IMR-90 (cell line): ENCODE results near the gene HNMT. TPM values are rescaled to one million over a fixed set of nuclear protein-coding genes. Genes with fewer than 3 reads are reported as not detected.

Experiments used
- ATAC-seq: fragments of 200-7000 bp; cut with Tn5 transposase; 2 replicates; pipeline ENCODE4 v1.9.1; 2020; ENCODE audit warnings: low read depth, mild to moderate bottlenecking, moderate library complexity
- BruUV-seq: library from RNA; stranded (reverse); fragments of 400-500 nt; replicated peaks from 2 replicates; lab custom pipeline; 2021; lab: Mats Ljungman, UMichigan
- CTCF ChIA-PET: fragments of 300-600 bp; formaldehyde crosslinking; extraction: SDS; loops from one replicate; lab custom pipeline; 2021; ENCODE audit warnings: antibody characterized with exemption; lab: Yijun Ruan, JAX
- POLR2A ChIA-PET: fragments of 300-600 bp; sonication (Branson Sonifier 250); formaldehyde crosslinking; loops from one replicate; lab custom pipeline; 2022; ENCODE audit warnings: antibody characterized with exemption; ENCODE audit not compliant: unreplicated experiment; lab: Charles Lee
- DNase-seq: peaks from one replicate; pipeline ENCODE4 v3.0.0; 2013
- H2AFZ ChIP-seq: replicated peaks from 2 replicates; pipeline ENCODE3; 2013; ENCODE audit warnings: low read length, mild to moderate bottlenecking; ENCODE audit not compliant: poor library complexity
- H2AK5ac ChIP-seq: 2 replicates; pipeline ENCODE4 v1.6.1; 2013; ENCODE audit warnings: low read depth, low read length, inconsistent platforms
- H2AK9ac ChIP-seq: replicated peaks from 2 replicates; pipeline ENCODE3; 2013; ENCODE audit warnings: mild to moderate bottlenecking, low read depth, low read length, moderate library complexity; ENCODE audit not compliant: poor library complexity
- H2BK120ac ChIP-seq: 2 replicates; pipeline ENCODE4 v1.6.1; 2013; ENCODE audit warnings: low read depth, low read length, inconsistent platforms
- H2BK15ac ChIP-seq: 3 replicates; pipeline ENCODE4 v1.6.1; 2013; ENCODE audit warnings: low read depth, low read length, inconsistent platforms
- H2BK20ac ChIP-seq: 2 replicates; pipeline ENCODE4 v1.6.1; 2013; ENCODE audit warnings: low read depth, mild to moderate bottlenecking, inconsistent platforms, low read length, moderate library complexity
- H2BK5ac ChIP-seq: 2 replicates; pipeline ENCODE4 v1.6.1; 2013; ENCODE audit warnings: mild to moderate bottlenecking, low read depth, low read length, inconsistent platforms; ENCODE audit not compliant: poor library complexity, severe bottlenecking
- H3K14ac ChIP-seq: replicated peaks from 2 replicates; pipeline ENCODE4 v1.6.1; 2013; ENCODE audit warnings: low read depth, low read length, inconsistent platforms
- H3K18ac ChIP-seq: 2 replicates; pipeline ENCODE4 v1.6.1; 2013; ENCODE audit warnings: low read depth, low read length, control low read depth
- H3K23ac ChIP-seq: 2 replicates; pipeline ENCODE4 v1.6.1; 2013; ENCODE audit warnings: low read depth, low read length, inconsistent platforms
- H3K27ac ChIP-seq: 2 replicates; pipeline ENCODE4 v1.5.1; 2013; ENCODE audit warnings: mild to moderate bottlenecking, control low read depth, low read length; ENCODE audit not compliant: insufficient read depth
- H3K27me3 ChIP-seq: 2 replicates; pipeline ENCODE4 v1.6.1; 2013; ENCODE audit warnings: low read length; ENCODE audit not compliant: control insufficient read depth, insufficient read depth
- H3K36me3 ChIP-seq: 2 replicates; pipeline ENCODE4 v1.6.1; 2013; ENCODE audit warnings: low read length, mixed read lengths; ENCODE audit not compliant: control insufficient read depth, insufficient read depth
- H3K4ac ChIP-seq: 2 replicates; pipeline ENCODE4 v1.6.1; 2013; ENCODE audit warnings: low read depth, low read length, inconsistent platforms
- H3K4me1 ChIP-seq: 2 replicates; pipeline ENCODE4 v1.6.1; 2013; ENCODE audit warnings: low read length, mixed read lengths; ENCODE audit not compliant: control insufficient read depth, insufficient read depth
- H3K4me2 ChIP-seq: 2 replicates; pipeline ENCODE4 v1.6.1; 2013; ENCODE audit warnings: low read depth, mild to moderate bottlenecking, control low read depth, low read length, moderate library complexity
- H3K4me3 ChIP-seq: 2 replicates; pipeline ENCODE4 v1.5.1; 2013; ENCODE audit warnings: low read depth, mild to moderate bottlenecking, control low read depth, low read length, moderate library complexity; ENCODE audit not compliant: insufficient read depth
- H3K56ac ChIP-seq: 2 replicates; pipeline ENCODE4 v1.6.1; 2013; ENCODE audit warnings: low read length, inconsistent platforms; ENCODE audit not compliant: insufficient read depth; ENCODE audit errors: extremely low read depth
- H3K79me1 ChIP-seq, 2 experiments: 2 replicates each; pipeline ENCODE4 v1.6.1; 2013; ENCODE audit warnings: low read length in 2 of 2, inconsistent platforms in 1 of 2, low read depth in 1 of 2
- H3K9ac ChIP-seq: 2 replicates; pipeline ENCODE4 v1.6.1; 2013; ENCODE audit warnings: low read depth, low read length, control low read depth
- H3K9me1 ChIP-seq: 2 replicates; pipeline ENCODE4 v1.6.1; 2013; ENCODE audit warnings: low read length, inconsistent platforms; ENCODE audit not compliant: insufficient read depth
- H3K9me3 ChIP-seq: 2 replicates; pipeline ENCODE4 v1.6.1; 2013; ENCODE audit warnings: low read length; ENCODE audit not compliant: control insufficient read depth, insufficient read depth
- H4K20me1 ChIP-seq: 2 replicates; pipeline ENCODE4 v1.6.1; 2013; ENCODE audit warnings: low read length, inconsistent platforms; ENCODE audit not compliant: insufficient read depth
- H4K5ac ChIP-seq: 2 replicates; pipeline ENCODE4 v1.6.1; 2013; ENCODE audit warnings: mild to moderate bottlenecking, low read depth, low read length, control low read depth
- H4K8ac ChIP-seq, 2 experiments: 2 replicates each; pipeline ENCODE4 v1.6.1; 2013; ENCODE audit warnings: low read depth in 2 of 2, low read length in 2 of 2, control low read depth in 1 of 2, inconsistent platforms in 1 of 2
- H4K91ac ChIP-seq: 2 replicates; pipeline ENCODE4 v1.6.1; 2013; ENCODE audit warnings: low read depth, low read length, inconsistent platforms; ENCODE audit not compliant: insufficient read depth
- BHLHE40 ChIP-seq: fragments of 150-350 bp; IDR thresholded peaks from 2 replicates; pipeline ENCODE4 v1.6.1; 2016; ENCODE audit warnings: mild to moderate bottlenecking, low read depth, low read length
- CEBPB ChIP-seq: IDR thresholded peaks from 2 replicates; pipeline ENCODE4 v1.6.1; 2012; ENCODE audit warnings: low read depth, low read length, improper control_type of control experiment
- FOS ChIP-seq: fragments of 150-350 bp; IDR thresholded peaks from 2 replicates; pipeline ENCODE4 v1.6.1; 2016; ENCODE audit warnings: low read depth, low read length
- MAFK ChIP-seq: IDR thresholded peaks from 2 replicates; pipeline ENCODE4 v1.6.1; 2012; ENCODE audit warnings: low read depth, low read length, improper control_type of control experiment
- MAZ ChIP-seq: IDR thresholded peaks from 2 replicates; pipeline ENCODE4 v1.6.1; 2012; ENCODE audit warnings: low read depth, mild to moderate bottlenecking, low read length, improper control_type of control experiment, moderate library complexity, borderline replicate concordance
- NFE2L2 ChIP-seq: fragments of 150-350 bp; IDR thresholded peaks from 2 replicates; pipeline ENCODE4 v1.6.1; 2016; ENCODE audit warnings: low read depth, mild to moderate bottlenecking, low read length
- POLR2A ChIP-seq: IDR thresholded peaks from 2 replicates; pipeline ENCODE4 v1.6.1; 2012; ENCODE audit warnings: mild to moderate bottlenecking, low read depth, low read length
- RAD21 ChIP-seq: IDR thresholded peaks from 2 replicates; pipeline ENCODE4 v1.6.1; 2012; ENCODE audit warnings: low read length, improper control_type of control experiment
- RCOR1 ChIP-seq: IDR thresholded peaks from 2 replicates; pipeline ENCODE4 v1.6.1; 2012; ENCODE audit warnings: mild to moderate bottlenecking, low read length, improper control_type of control experiment; ENCODE audit not compliant: insufficient replicate concordance
- SMC3 ChIP-seq: fragments of 150-350 bp; IDR thresholded peaks from 2 replicates; pipeline ENCODE4 v1.6.1; 2016; ENCODE audit warnings: low read depth, mild to moderate bottlenecking, antibody characterized with exemption, low read length, moderate library complexity
- WGBS, 2 experiments: methylation state at CpG; one replicate each; pipeline versions ENCODE4 v1.1.5 to v1.1.7; 2013; ENCODE audit warnings: missing lambda C conversion rate in 2 of 2; ENCODE audit not compliant: insufficient read length in 1 of 2; ENCODE audit errors: extremely low coverage in 2 of 2; 5-methylcytosine and 5-hydroxymethylcytosine counted together
- dilution Hi-C: fragments of 300-500 bp; cut with HindIII; formaldehyde crosslinking; loops from one replicate; pipeline ENCODE4 v1.14.3; 2018; ENCODE audit warnings: low sequenced_read_pairs; ENCODE audit not compliant: unreplicated experiment
- in situ Hi-C: fragments of 300-500 bp; cut with MboI; formaldehyde crosslinking; loops from 3 replicates; pipeline ENCODE4 v1.14.3; 2019; ENCODE audit warnings: low sequenced_read_pairs, inconsistent platforms, mixed read lengths
- intact Hi-C: fragments of 100-400 bp; cut with micrococcal nuclease; formaldehyde crosslinking; loops from 2 replicates; pipeline ENCODE4 v1.10.0; 2022
- polyA plus RNA-seq, 3 experiments: library from polyadenylated mRNA; depleted of rRNA; stranded (reverse); fragments of >200 nt; gene quantifications; 2 replicates each; pipeline ENCODE4 v1.2.3, GENCODE V29; 2012; ENCODE audit warnings: low replicate concordance in 1 of 3
- total RNA-seq: library from RNA; depleted of rRNA; stranded (reverse); fragments of >200 nt; gene quantifications from 2 replicates; pipeline ENCODE4 v1.2.3, GENCODE V29; 2012
- TF ChIP-seq, protein P1 (sequence below): fragments of 150-350 bp; IDR thresholded peaks from 2 replicates; pipeline ENCODE4 v1.6.1; 2017; ENCODE audit warnings: mild to moderate bottlenecking, antibody characterized with exemption, low read length, low read depth

HNMT gene
- total and polyA plus RNA-seq, 2 of the 4 experiments (the other 2 are of a cell fraction) = 6.4 to 14.2 TPM

- DNase-seq (no peak), ATAC-seq (no peak)
- Histone ChIP-seq H3K18ac (no peak overlapping the region), H2AFZ (no peak overlapping the region), H3K9me1 (0 out of 2 replicates have a peak, but pooled peaks cover 3% of the 10 kb centered on the region), H3K56ac (no peak overlapping the region), H3K4me1 (peaks cover 6% of the 10 kb centered on the region; the same call in 1 of the 2 replicates), H3K9ac (no peak overlapping the region), H4K91ac (no peak overlapping the region), H2AK5ac (no peak overlapping the region), H2BK15ac (no peak overlapping the region), H3K27me3 (no peaks in the 10 kb centered on the region; the same call in 1 of the 2 replicates), H4K8ac (no peak overlapping the region), H2BK120ac (no peak overlapping the region), H4K5ac (no peak overlapping the region), H3K14ac (no peak overlapping the region), H3K36me3 (no peaks in the 10 kb centered on the region), H3K4me3 (no peak overlapping the region), H3K4ac (no peak overlapping the region), H3K23ac (no peak overlapping the region), H3K9me3 (no peaks in the 10 kb centered on the region), H3K79me1 (no peaks in the 10 kb centered on the region), H2BK20ac (no peak overlapping the region), H2AK9ac (no peak overlapping the region), H3K4me2 (no peak overlapping the region), H2BK5ac (no peak overlapping the region), H4K20me1 (no peaks in the 10 kb centered on the region), H3K27ac (no peak overlapping the region)
- TF ChIP-seq FOS = no peak
- no peak for TF ChIP-seq RCOR1
- TF ChIP-seq POLR2A = no peak
- TF ChIP-seq BHLHE40 = no peak
- TF ChIP-seq RAD21 = no peak
- TF ChIP-seq NFE2L2 = no peak
- TF ChIP-seq CEBPB = no peak
- no peak for TF ChIP-seq MAFK
- TF ChIP-seq SMC3 = no peak
- TF ChIP-seq MAZ = no peak
- TF ChIP-seq, protein P1, sequence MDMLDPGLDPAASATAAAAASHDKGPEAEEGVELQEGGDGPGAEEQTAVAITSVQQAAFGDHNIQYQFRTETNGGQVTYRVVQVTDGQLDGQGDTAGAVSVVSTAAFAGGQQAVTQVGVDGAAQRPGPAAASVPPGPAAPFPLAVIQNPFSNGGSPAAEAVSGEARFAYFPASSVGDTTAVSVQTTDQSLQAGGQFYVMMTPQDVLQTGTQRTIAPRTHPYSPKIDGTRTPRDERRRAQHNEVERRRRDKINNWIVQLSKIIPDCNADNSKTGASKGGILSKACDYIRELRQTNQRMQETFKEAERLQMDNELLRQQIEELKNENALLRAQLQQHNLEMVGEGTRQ = no peak
- ChIA-PET CTCF (no interaction called here), POLR2A (no interaction called here)
- WGBS, 2 experiments = 71% methylated on average over 1 of the region's 3 CpGs; no CpG with 5 or more reads in 1 of the 2 experiments
- dilution Hi-C loops (no loop called here), in situ Hi-C loops (loop anchor here (10.0 kb wide), 1 partner anchor 153 kb away; no protein-coding TSS in a partner anchor), intact Hi-C loops (no loop called here)
- no TSS peak for BruUV-seq
Observed at GRCh38 chr2:137942037-137942832, 22.0 kb upstream of the HNMT start.
